HG03196 (cell line): ENCODE results near the gene TSPAN6.

ENCODE experiments used
- ATAC-seq: cut with Tn5 transposase; IDR thresholded peaks from one replicate; pipeline ENCODE4 v1.9.1; 2021; ENCODE audit not compliant: unreplicated experiment

TSPAN6 gene

DNA sequence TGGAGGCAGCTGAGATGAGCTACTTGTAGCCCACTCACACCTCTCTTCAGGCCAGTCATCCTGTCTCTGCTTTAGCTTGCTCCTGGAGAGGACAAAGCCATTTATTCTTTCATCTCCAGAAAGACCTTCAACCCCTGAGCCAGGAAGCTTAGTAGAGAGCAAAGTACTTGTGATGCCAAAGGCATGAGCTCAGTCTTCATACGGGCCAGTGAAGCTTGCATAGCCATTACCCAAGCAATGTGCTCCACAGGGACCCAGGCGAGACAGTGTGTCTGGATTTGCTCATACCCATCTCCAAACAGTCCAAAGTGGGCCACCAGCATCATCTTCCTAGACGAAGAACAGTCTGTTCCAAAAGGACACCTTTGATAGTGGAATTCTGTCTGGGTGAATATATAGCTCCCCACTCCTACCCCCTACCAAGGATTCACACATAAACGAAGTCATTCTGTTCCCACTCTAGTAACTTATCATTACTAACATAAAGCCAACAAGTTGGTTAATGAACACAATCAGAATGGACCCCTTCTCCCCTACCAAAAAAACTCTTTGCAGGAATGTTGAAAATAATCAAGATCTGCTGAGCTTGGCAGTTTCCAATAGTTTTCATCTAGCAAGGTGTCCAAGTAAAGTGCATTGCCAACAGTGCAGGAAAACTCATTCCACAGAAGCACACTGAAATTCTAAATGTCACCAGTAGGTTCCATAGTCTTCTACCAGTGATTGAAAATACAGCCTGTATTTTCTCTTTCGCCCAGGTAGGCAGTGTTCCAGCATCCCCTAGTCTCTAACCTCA, 45.2 kb downstream of the TSPAN6 start:
- no peak for ATAC-seq

GRCh38 chrX:100587861-100588260, 48.7 kb downstream of the TSPAN6 start:
- no peak for ATAC-seq

DNA sequence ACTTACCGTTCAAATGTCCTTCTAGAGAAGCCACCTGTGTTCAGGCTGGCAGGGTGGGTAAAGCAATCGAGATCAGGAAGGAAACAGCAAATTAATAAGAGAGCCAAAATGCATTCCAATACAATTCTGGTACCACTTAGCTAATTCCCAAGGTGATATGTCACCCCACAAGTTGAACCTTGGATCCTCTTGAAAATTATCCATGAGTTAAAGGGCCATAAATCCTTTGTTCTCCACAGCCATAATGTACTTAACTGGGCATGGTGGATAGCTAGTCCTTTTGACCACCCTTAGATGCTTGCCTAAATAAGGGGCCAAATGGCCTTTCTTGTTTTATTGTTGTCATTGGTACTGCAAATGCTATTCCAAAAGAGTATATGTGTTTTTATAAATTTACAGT, 49.9 kb downstream of the TSPAN6 start:
- no peak for ATAC-seq

- no peak for ATAC-seq
Measured at GRCh38 chrX:100584611-100585010, 52.0 kb downstream of the TSPAN6 start, which contains the start of gene TNMD. Gene TNMD, plus strand, starts transcription at chrX:100584936. Its CDS starts 83 bp downstream, at chrX:100585019.
